ENCODE data around the gene C1orf174. TPM values are rescaled to one million over a fixed set of nuclear protein-coding genes. Genes with fewer than 3 reads are reported as not detected.

The C1orf174 gene
- total and polyA plus RNA-seq, 2 of the 13 experiments (the other 11 are each of a cell fraction or from before 2014, with no cell fraction given), result 21.6 to 31.4 TPM

DNA sequence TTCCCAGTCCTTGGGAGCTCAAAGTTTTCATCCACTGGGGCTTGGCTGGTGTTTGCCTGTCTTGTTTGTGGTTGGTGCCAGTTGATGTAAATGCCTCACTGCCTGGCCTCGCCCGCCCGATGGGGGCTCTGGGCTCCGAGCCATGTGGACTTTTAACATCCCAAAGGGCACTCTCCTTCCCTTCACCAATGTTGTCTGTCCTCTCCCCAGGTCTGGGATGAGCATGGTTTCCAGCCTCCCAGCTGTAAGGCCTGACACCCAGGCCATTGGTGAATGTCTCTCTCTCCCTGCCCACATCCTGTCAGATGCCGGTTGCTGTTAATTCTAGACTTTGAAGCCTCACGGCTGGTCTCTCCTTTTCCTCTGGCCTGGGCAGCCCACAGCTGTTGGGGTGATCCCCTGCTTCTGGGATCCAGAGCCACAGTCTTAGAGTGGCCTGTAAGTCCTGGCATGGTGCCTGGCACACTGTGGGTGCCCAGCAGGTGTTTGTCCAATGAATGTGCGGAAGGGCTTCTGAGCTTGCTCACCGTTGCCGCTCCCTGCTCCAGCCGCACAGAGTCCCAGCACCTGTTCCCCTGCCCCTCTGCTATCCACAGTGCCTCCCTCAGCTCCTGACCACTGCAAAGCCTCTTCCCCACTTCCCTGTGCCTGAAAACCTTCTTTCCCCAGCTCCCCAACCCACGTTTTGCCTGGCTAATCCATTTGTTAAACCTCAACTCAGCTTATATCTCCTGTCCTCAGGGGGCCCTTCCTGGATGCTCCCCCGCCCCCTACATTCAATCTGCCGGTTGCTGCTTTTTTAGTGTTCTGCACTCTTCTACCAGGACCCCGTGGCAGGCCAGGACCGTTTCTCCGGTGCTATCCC, 3.3 kb upstream of the C1orf174 start (continued):
- TF ChIP-seq POLR2A (IDR thresholded peaks at IDR 0.05; ENCODE audit: insufficient read depth in 1 of 2, low read depth in 2 of 2, low read length in 2 of 2) (no peak), IKZF4 (CRISPR knock-in tag; IDR thresholded peaks at IDR 0.05; ENCODE audit: borderline replicate concordance, low read depth, not compliant biosample characterization) (no peak), GLI4 (CRISPR knock-in tag; IDR thresholded peaks at IDR 0.05; ENCODE audit: borderline replicate concordance) (no peak), NCOA2 (CRISPR knock-in tag; IDR thresholded peaks at IDR 0.05) (no peak), POLR2AphosphoS2 (IDR thresholded peaks at IDR 0.05; ENCODE audit: low read depth, low read length) (no peak), ZNF468 (CRISPR knock-in tag; IDR thresholded peaks at IDR 0.05) (no peak), GFI1 (CRISPR knock-in tag; IDR thresholded peaks at IDR 0.05; ENCODE audit: borderline replicate concordance) (no peak), AGO1 (IDR thresholded peaks at IDR 0.05; ENCODE audit: low read depth, low read length, poor library complexity, severe bottlenecking) (no peak), ZFP90 (CRISPR knock-in tag; IDR thresholded peaks at IDR 0.05; ENCODE audit: borderline replicate concordance) (no peak), EED (CRISPR knock-in tag; IDR thresholded peaks at IDR 0.05) (no peak)
- TF ChIP-seq, protein P1, sequence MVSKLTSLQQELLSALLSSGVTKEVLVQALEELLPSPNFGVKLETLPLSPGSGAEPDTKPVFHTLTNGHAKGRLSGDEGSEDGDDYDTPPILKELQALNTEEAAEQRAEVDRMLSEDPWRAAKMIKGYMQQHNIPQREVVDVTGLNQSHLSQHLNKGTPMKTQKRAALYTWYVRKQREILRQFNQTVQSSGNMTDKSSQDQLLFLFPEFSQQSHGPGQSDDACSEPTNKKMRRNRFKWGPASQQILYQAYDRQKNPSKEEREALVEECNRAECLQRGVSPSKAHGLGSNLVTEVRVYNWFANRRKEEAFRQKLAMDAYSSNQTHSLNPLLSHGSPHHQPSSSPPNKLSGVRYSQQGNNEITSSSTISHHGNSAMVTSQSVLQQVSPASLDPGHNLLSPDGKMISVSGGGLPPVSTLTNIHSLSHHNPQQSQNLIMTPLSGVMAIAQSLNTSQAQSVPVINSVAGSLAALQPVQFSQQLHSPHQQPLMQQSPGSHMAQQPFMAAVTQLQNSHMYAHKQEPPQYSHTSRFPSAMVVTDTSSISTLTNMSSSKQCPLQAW (CRISPR knock-in tag; IDR thresholded peaks at IDR 0.05), result no peak
- TF ChIP-seq, protein P2, sequence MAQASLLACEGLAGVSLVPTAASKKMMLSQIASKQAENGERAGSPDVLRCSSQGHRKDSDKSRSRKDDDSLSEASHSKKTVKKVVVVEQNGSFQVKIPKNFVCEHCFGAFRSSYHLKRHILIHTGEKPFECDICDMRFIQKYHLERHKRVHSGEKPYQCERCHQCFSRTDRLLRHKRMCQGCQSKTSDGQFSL (CRISPR knock-in tag; IDR thresholded peaks at IDR 0.05), result no peak
- TF ChIP-seq, protein P3, sequence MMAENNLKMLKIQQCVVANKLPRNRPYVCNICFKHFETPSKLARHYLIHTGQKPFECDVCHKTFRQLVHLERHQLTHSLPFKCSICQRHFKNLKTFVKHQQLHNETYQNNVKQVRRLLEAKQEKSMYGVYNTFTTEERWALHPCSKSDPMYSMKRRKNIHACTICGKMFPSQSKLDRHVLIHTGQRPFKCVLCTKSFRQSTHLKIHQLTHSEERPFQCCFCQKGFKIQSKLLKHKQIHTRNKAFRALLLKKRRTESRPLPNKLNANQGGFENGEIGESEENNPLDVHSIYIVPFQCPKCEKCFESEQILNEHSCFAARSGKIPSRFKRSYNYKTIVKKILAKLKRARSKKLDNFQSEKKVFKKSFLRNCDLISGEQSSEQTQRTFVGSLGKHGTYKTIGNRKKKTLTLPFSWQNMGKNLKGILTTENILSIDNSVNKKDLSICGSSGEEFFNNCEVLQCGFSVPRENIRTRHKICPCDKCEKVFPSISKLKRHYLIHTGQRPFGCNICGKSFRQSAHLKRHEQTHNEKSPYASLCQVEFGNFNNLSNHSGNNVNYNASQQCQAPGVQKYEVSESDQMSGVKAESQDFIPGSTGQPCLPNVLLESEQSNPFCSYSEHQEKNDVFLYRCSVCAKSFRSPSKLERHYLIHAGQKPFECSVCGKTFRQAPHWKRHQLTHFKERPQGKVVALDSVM (CRISPR knock-in tag; IDR thresholded peaks at IDR 0.05), result no peak
- TF ChIP-seq, protein P4, sequence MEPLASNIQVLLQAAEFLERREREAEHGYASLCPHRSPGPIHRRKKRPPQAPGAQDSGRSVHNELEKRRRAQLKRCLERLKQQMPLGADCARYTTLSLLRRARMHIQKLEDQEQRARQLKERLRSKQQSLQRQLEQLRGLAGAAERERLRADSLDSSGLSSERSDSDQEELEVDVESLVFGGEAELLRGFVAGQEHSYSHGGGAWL (CRISPR knock-in tag; IDR thresholded peaks at IDR 0.05), result no peak
- TF ChIP-seq, protein P5, sequence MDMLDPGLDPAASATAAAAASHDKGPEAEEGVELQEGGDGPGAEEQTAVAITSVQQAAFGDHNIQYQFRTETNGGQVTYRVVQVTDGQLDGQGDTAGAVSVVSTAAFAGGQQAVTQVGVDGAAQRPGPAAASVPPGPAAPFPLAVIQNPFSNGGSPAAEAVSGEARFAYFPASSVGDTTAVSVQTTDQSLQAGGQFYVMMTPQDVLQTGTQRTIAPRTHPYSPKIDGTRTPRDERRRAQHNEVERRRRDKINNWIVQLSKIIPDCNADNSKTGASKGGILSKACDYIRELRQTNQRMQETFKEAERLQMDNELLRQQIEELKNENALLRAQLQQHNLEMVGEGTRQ (IDR thresholded peaks at IDR 0.05; ENCODE audit: low read depth, low read length), result no peak
- TF ChIP-seq, protein P5 (CRISPR knock-in tag; IDR thresholded peaks at IDR 0.05; ENCODE audit: borderline replicate concordance), result no peak
- TF ChIP-seq, protein P6, sequence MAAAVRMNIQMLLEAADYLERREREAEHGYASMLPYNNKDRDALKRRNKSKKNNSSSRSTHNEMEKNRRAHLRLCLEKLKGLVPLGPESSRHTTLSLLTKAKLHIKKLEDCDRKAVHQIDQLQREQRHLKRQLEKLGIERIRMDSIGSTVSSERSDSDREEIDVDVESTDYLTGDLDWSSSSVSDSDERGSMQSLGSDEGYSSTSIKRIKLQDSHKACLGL (CRISPR knock-in tag; IDR thresholded peaks at IDR 0.05), result no peak
